A549 (cell line): ENCODE results near the gene CLEC4F.

Source experiments
- EHF ChIP-seq: fragments of 250-450 bp; sonication (Bioruptor Pico); IDR thresholded peaks from 2 replicates; pipeline ENCODE4 v1.5.0; 2020; ENCODE audit warnings: mild to moderate bottlenecking
- ESRRA ChIP-seq: fragments of 150-350 bp; IDR thresholded peaks from 2 replicates; pipeline ENCODE4 v1.6.1; 2014; ENCODE audit warnings: mild to moderate bottlenecking, low read length, borderline replicate concordance
- KDM1A ChIP-seq: fragments of 200-600 bp; sonication (generic); IDR thresholded peaks from 2 replicates; pipeline ENCODE4 v1.6.1; 2016; ENCODE audit warnings: low read depth, mild to moderate bottlenecking
- POLR2A ChIP-seq: IDR thresholded peaks from 2 replicates; pipeline ENCODE4 v1.6.1; 2012; ENCODE audit warnings: mild to moderate bottlenecking, low read length
- RAD21 ChIP-seq, 2 experiments: fragments of >200 bp in 1 of 2; sonication (Bioruptor Twin) in 1 of 2; formaldehyde crosslinking in 1 of 2; IDR thresholded peaks in 1 of 2; conservative IDR thresholded peaks in 1 of 2; 2 replicates in 1 of 2; 3 replicates in 1 of 2; pipeline ENCODE4 v1.6.1; 2012 to 2018; ENCODE audit warnings: inconsistent platforms in 1 of 2
- ZSCAN20 ChIP-seq: fragments of 250-450 bp; sonication (Bioruptor Pico); IDR thresholded peaks from 2 replicates; pipeline ENCODE4 v1.8.0; 2022; ENCODE audit warnings: mild to moderate bottlenecking, moderate library complexity
- TF ChIP-seq, protein P1 (sequence below): fragments of >200 bp; sonication (Bioruptor Twin); formaldehyde crosslinking; IDR thresholded peaks from 3 replicates; pipeline ENCODE4 v1.5.1; 2016
- TF ChIP-seq, protein P2 (sequence below): IDR thresholded peaks from 2 replicates; pipeline ENCODE4 v1.6.1; 2012
- TF ChIP-seq, protein P3 (sequence below): fragments of 200-600 bp; sonication (generic); IDR thresholded peaks from 2 replicates; pipeline ENCODE4 v1.6.1; 2016; ENCODE audit warnings: antibody characterized with exemption, mild to moderate bottlenecking, moderate library complexity

DNA sequence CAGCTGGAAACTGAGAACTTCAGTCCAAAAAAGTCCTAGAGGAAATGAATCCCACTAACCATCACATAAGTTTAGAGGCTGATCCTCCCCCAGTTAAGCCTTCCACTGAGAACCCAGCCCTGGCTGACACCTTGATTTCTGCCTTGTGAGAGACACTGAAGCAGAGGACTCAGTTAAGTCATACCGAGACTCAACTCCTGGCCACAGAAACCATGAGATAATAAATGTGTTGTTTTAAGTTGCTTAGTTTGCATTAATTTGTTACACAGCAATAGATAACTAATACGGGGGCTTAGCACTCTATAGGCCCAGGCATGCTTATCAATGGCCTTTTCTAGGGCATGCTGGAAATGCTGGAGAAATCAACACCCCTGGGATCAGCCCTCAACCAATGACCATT, 49.0 kb downstream of the CLEC4F start:
- TF ChIP-seq RAD21 (conservative IDR thresholded peaks at IDR 0.05 in 1 of 2, IDR thresholded peaks at IDR 0.05 in 1 of 2): no peak
- TF ChIP-seq EHF (CRISPR knock-in tag): no peak
- TF ChIP-seq ESRRA: no peak
- TF ChIP-seq, protein P1, sequence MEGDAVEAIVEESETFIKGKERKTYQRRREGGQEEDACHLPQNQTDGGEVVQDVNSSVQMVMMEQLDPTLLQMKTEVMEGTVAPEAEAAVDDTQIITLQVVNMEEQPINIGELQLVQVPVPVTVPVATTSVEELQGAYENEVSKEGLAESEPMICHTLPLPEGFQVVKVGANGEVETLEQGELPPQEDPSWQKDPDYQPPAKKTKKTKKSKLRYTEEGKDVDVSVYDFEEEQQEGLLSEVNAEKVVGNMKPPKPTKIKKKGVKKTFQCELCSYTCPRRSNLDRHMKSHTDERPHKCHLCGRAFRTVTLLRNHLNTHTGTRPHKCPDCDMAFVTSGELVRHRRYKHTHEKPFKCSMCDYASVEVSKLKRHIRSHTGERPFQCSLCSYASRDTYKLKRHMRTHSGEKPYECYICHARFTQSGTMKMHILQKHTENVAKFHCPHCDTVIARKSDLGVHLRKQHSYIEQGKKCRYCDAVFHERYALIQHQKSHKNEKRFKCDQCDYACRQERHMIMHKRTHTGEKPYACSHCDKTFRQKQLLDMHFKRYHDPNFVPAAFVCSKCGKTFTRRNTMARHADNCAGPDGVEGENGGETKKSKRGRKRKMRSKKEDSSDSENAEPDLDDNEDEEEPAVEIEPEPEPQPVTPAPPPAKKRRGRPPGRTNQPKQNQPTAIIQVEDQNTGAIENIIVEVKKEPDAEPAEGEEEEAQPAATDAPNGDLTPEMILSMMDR: no peak
- TF ChIP-seq, protein P2, sequence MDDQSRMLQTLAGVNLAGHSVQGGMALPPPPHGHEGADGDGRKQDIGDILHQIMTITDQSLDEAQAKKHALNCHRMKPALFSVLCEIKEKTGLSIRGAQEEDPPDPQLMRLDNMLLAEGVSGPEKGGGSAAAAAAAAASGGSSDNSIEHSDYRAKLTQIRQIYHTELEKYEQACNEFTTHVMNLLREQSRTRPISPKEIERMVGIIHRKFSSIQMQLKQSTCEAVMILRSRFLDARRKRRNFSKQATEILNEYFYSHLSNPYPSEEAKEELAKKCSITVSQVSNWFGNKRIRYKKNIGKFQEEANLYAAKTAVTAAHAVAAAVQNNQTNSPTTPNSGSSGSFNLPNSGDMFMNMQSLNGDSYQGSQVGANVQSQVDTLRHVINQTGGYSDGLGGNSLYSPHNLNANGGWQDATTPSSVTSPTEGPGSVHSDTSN: no peak
- TF ChIP-seq ZSCAN20 (CRISPR knock-in tag): no peak
- no peak for TF ChIP-seq POLR2A
- no peak for TF ChIP-seq KDM1A
- TF ChIP-seq, protein P3, sequence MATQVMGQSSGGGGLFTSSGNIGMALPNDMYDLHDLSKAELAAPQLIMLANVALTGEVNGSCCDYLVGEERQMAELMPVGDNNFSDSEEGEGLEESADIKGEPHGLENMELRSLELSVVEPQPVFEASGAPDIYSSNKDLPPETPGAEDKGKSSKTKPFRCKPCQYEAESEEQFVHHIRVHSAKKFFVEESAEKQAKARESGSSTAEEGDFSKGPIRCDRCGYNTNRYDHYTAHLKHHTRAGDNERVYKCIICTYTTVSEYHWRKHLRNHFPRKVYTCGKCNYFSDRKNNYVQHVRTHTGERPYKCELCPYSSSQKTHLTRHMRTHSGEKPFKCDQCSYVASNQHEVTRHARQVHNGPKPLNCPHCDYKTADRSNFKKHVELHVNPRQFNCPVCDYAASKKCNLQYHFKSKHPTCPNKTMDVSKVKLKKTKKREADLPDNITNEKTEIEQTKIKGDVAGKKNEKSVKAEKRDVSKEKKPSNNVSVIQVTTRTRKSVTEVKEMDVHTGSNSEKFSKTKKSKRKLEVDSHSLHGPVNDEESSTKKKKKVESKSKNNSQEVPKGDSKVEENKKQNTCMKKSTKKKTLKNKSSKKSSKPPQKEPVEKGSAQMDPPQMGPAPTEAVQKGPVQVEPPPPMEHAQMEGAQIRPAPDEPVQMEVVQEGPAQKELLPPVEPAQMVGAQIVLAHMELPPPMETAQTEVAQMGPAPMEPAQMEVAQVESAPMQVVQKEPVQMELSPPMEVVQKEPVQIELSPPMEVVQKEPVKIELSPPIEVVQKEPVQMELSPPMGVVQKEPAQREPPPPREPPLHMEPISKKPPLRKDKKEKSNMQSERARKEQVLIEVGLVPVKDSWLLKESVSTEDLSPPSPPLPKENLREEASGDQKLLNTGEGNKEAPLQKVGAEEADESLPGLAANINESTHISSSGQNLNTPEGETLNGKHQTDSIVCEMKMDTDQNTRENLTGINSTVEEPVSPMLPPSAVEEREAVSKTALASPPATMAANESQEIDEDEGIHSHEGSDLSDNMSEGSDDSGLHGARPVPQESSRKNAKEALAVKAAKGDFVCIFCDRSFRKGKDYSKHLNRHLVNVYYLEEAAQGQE: no peak
